A549 (cell line): ENCODE measurements around the gene CDYL. TPM values are rescaled to one million over a fixed set of nuclear protein-coding genes. Genes with fewer than 3 reads are reported as not detected.

Experiments
- ATAC-seq, 2 experiments: fragments of 200-7000 bp in 1 of 2; fragments of >200 bp in 1 of 2; cut with Nextera tagmentation in 1 of 2; cut with Tn5 transposase in 1 of 2; 3 replicates each; pipeline versions ENCODE4 v1.8.0 to v1.9.1; 2018 to 2020; ENCODE audit warnings: mild to moderate bottlenecking in 1 of 2, moderate library complexity in 1 of 2
- CTCF ChIA-PET: fragments of 300-600 bp; sonication (Branson Sonifier 250); formaldehyde crosslinking; extraction: SDS; loops from one replicate; lab custom pipeline; 2021; ENCODE audit warnings: antibody characterized with exemption, inconsistent platforms; lab: Yijun Ruan, JAX
- POLR2A ChIA-PET: fragments of 350-600 bp; formaldehyde crosslinking; extraction: SDS; loops from one replicate; lab custom pipeline; 2021; ENCODE audit warnings: antibody characterized with exemption, inconsistent platforms; lab: Yijun Ruan, JAX
- DNase-seq, 2 experiments: peaks; one replicate each; pipeline versions ENCODE4 v3.0.0 to v3.0.0-alpha.2; 2011 to 2016; ENCODE audit warnings: low read depth in 1 of 2, low spot score in 1 of 2
- FAIRE-seq: peaks from 2 replicates; lab custom pipeline; 2011; peaks lifted over from hg19 to GRCh38; lab: Jason Lieb, UNC
- H3K27ac ChIP-seq, 2 experiments: fragments of >200 bp; sonication (Bioruptor Twin); formaldehyde crosslinking; 3 replicates each; pipeline ENCODE4 v1.5.1; 2016 to 2017
- H3K4me1 ChIP-seq: fragments of >200 bp; sonication (Bioruptor Twin); formaldehyde crosslinking; 3 replicates; pipeline ENCODE4 v1.6.1; 2016
- H3K4me2 ChIP-seq: fragments of >200 bp; sonication (Bioruptor Twin); formaldehyde crosslinking; 3 replicates; pipeline ENCODE4 v1.6.1; 2016
- H3K4me3 ChIP-seq: fragments of >200 bp; sonication (Bioruptor Twin); formaldehyde crosslinking; 3 replicates; pipeline ENCODE4 v1.5.1; 2016
- H3K9me3 ChIP-seq: fragments of >200 bp; sonication (Bioruptor Twin); formaldehyde crosslinking; 3 replicates; pipeline ENCODE4 v1.6.1; 2016
- CBX8 ChIP-seq: fragments of 200-600 bp; sonication (generic); IDR thresholded peaks from 2 replicates; pipeline ENCODE4 v1.6.1; 2016
- CEBPB ChIP-seq, 2 experiments: fragments of >200 bp in 1 of 2; sonication (Bioruptor Twin) in 1 of 2; formaldehyde crosslinking in 1 of 2; IDR thresholded peaks; 2 replicates each; pipeline ENCODE4 v1.6.1; 2012 to 2016
- CHD2 ChIP-seq: fragments of 150-350 bp; IDR thresholded peaks from 2 replicates; pipeline ENCODE4 v1.6.1; 2014; ENCODE audit warnings: low read length; ENCODE audit not compliant: partially characterized antibody
- CHD4 ChIP-seq: fragments of 200-600 bp; sonication (generic); IDR thresholded peaks from 2 replicates; pipeline ENCODE4 v1.6.1; 2016; ENCODE audit warnings: antibody characterized with exemption, mild to moderate bottlenecking, borderline replicate concordance
- EP300 ChIP-seq, 2 experiments: fragments of >200 bp; sonication (Bioruptor Twin); formaldehyde crosslinking; IDR thresholded peaks; 2 replicates in 1 of 2; 3 replicates in 1 of 2; pipeline ENCODE4 v1.6.1; 2016 to 2017
- FOSB ChIP-seq: fragments of 250-450 bp; sonication (Bioruptor Pico); IDR thresholded peaks from 2 replicates; pipeline ENCODE4 v1.5.0; 2020; ENCODE audit warnings: mild to moderate bottlenecking, moderate library complexity
- FOSL2 ChIP-seq, 2 experiments: fragments of 450-650 bp in 1 of 2; fragments of >200 bp in 1 of 2; sonication (Bioruptor Twin) in 1 of 2; formaldehyde crosslinking; IDR thresholded peaks; 2 replicates each; pipeline versions ENCODE4 v1.5.0 to v1.6.1; 2016 to 2020; ENCODE audit warnings: mild to moderate bottlenecking in 1 of 2, moderate library complexity in 1 of 2
- GATA3 ChIP-seq: IDR thresholded peaks from 2 replicates; pipeline ENCODE4 v1.6.1; 2012; ENCODE audit warnings: borderline replicate concordance
- JUN ChIP-seq, 2 experiments: fragments of >200 bp; sonication (Bioruptor Twin); formaldehyde crosslinking; IDR thresholded peaks; 2 replicates in 1 of 2; 3 replicates in 1 of 2; pipeline ENCODE4 v1.6.1; 2016 to 2017
- JUNB ChIP-seq: fragments of >200 bp; sonication (Bioruptor Twin); formaldehyde crosslinking; IDR thresholded peaks from 2 replicates; pipeline ENCODE4 v1.6.1; 2016
- KDM1A ChIP-seq: fragments of 200-600 bp; sonication (generic); IDR thresholded peaks from 2 replicates; pipeline ENCODE4 v1.6.1; 2016; ENCODE audit warnings: low read depth, mild to moderate bottlenecking
- MAFK ChIP-seq: fragments of 450-650 bp; IDR thresholded peaks from 2 replicates; pipeline ENCODE4 v1.6.1; 2014; ENCODE audit not compliant: partially characterized antibody
- MYC ChIP-seq: IDR thresholded peaks from 2 replicates; pipeline ENCODE4 v1.6.1; 2012; ENCODE audit warnings: mild to moderate bottlenecking, inconsistent platforms, low read length, improper control_type of control experiment, borderline replicate concordance
- NPAS2 ChIP-seq: fragments of 250-450 bp; sonication (Bioruptor Pico); IDR thresholded peaks from 2 replicates; pipeline ENCODE4 v1.8.0; 2022; ENCODE audit warnings: mild to moderate bottlenecking, moderate library complexity, borderline replicate concordance
- POLR2A ChIP-seq: IDR thresholded peaks from 2 replicates; pipeline ENCODE4 v1.6.1; 2012; ENCODE audit warnings: mild to moderate bottlenecking, low read length
- POLR2AphosphoS2 ChIP-seq: conservative IDR thresholded peaks from 2 replicates; pipeline ENCODE4 v1.6.1; 2012; ENCODE audit warnings: low read length, improper control_type of control experiment, inconsistent platforms
- RAD21 ChIP-seq, 2 experiments: fragments of >200 bp in 1 of 2; sonication (Bioruptor Twin) in 1 of 2; formaldehyde crosslinking in 1 of 2; IDR thresholded peaks in 1 of 2; conservative IDR thresholded peaks in 1 of 2; 2 replicates in 1 of 2; 3 replicates in 1 of 2; pipeline ENCODE4 v1.6.1; 2012 to 2018; ENCODE audit warnings: inconsistent platforms in 1 of 2
- RARB ChIP-seq: fragments of 250-450 bp; sonication (Bioruptor Pico); IDR thresholded peaks from 2 replicates; pipeline ENCODE4 v1.8.0; 2021; ENCODE audit warnings: mild to moderate bottlenecking, moderate library complexity
- RFX5 ChIP-seq: fragments of 450-650 bp; IDR thresholded peaks from 2 replicates; pipeline ENCODE4 v1.7.1; 2014; ENCODE audit warnings: antibody characterized with exemption, mild to moderate bottlenecking, moderate library complexity
- SMC3 ChIP-seq: fragments of >200 bp; sonication (Bioruptor Twin); formaldehyde crosslinking; IDR thresholded peaks from 3 replicates; pipeline ENCODE4 v1.6.1; 2018; ENCODE audit warnings: inconsistent platforms
- SREBF2 ChIP-seq: fragments of 450-650 bp; IDR thresholded peaks from 2 replicates; pipeline ENCODE4 v1.6.1; 2014; ENCODE audit warnings: mild to moderate bottlenecking, moderate library complexity
- ZC3H11A ChIP-seq: fragments of 450-650 bp; IDR thresholded peaks from 2 replicates; pipeline ENCODE4 v1.6.1; 2014; ENCODE audit warnings: antibody characterized with exemption, mild to moderate bottlenecking
- ZNF302 ChIP-seq: fragments of 250-450 bp; sonication (Bioruptor Pico); IDR thresholded peaks from 2 replicates; pipeline ENCODE4 v1.9.0; 2021; ENCODE audit warnings: inconsistent platforms, mild to moderate bottlenecking, moderate library complexity
- ZSCAN20 ChIP-seq: fragments of 250-450 bp; sonication (Bioruptor Pico); IDR thresholded peaks from 2 replicates; pipeline ENCODE4 v1.8.0; 2022; ENCODE audit warnings: mild to moderate bottlenecking, moderate library complexity
- WGBS: methylation state at CpG from one replicate; pipeline ENCODE4 v1.1.6; 2017; ENCODE audit errors: missing lambda C conversion rate; 5-methylcytosine and 5-hydroxymethylcytosine counted together
- polyA plus RNA-seq, 4 experiments: library from polyadenylated mRNA; depleted of rRNA in 3 of 4; stranded (reverse); fragments of >200 nt; fragmentation: RNase III in 1 of 4; extraction: RNeasy Plus Mini Kit Qiagen cat#74134 plus additional on column Dnase treatment in 1 of 4; gene quantifications; 2 replicates in 3 of 4; 3 replicates in 1 of 4; pipeline ENCODE4 v1.2.3, GENCODE V29; 2011 to 2017
- TF ChIP-seq, protein P1 (sequence below): fragments of >200 bp; sonication (Bioruptor Twin); formaldehyde crosslinking; IDR thresholded peaks from 3 replicates; pipeline ENCODE4 v1.5.1; 2016
- TF ChIP-seq, protein P2 (sequence below): IDR thresholded peaks from 2 replicates; pipeline ENCODE4 v1.6.1; 2012
- TF ChIP-seq, protein P3 (sequence below): fragments of 250-450 bp; sonication (Bioruptor Pico); IDR thresholded peaks from 2 replicates; pipeline ENCODE4 v1.5.0; 2020; ENCODE audit warnings: low read depth, mild to moderate bottlenecking, moderate library complexity
- TF ChIP-seq, protein P4 (sequence below): fragments of >200 bp; sonication (Bioruptor Twin); formaldehyde crosslinking; IDR thresholded peaks from 2 replicates; pipeline ENCODE4 v1.6.1; 2016
- TF ChIP-seq, protein P5 (sequence below): IDR thresholded peaks from 2 replicates; pipeline ENCODE4 v1.6.1; 2012

The CDYL gene
- polyA plus RNA-seq, 2 of the 4 experiments (the other 2 are of a cell fraction), result 18.6 to 42.7 TPM

DNA sequence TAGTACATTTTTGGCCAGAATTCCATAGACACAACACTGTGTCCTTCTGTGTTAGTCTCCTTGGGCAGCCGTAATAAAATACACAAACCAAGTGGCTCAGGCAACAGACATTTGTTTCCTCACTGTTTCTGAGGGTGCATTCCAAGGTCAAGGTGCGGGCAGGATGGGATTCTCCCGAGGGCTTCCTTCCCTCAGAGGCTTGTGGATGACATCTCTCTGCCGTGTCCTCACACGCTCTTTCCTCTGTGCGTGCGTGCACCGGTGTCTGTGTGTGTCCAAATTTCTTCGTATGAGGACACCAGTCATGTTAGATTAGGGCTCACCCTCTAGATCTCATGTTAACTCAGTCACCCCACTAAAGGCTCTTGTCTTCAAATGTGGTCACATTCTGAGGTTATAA lies 30.6 kb downstream of the CDYL start:
- TF ChIP-seq POLR2A, result no peak
- TF ChIP-seq SREBF2, result no peak
- TF ChIP-seq, protein P1, sequence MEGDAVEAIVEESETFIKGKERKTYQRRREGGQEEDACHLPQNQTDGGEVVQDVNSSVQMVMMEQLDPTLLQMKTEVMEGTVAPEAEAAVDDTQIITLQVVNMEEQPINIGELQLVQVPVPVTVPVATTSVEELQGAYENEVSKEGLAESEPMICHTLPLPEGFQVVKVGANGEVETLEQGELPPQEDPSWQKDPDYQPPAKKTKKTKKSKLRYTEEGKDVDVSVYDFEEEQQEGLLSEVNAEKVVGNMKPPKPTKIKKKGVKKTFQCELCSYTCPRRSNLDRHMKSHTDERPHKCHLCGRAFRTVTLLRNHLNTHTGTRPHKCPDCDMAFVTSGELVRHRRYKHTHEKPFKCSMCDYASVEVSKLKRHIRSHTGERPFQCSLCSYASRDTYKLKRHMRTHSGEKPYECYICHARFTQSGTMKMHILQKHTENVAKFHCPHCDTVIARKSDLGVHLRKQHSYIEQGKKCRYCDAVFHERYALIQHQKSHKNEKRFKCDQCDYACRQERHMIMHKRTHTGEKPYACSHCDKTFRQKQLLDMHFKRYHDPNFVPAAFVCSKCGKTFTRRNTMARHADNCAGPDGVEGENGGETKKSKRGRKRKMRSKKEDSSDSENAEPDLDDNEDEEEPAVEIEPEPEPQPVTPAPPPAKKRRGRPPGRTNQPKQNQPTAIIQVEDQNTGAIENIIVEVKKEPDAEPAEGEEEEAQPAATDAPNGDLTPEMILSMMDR, result no peak
- no peak for TF ChIP-seq RARB (CRISPR knock-in tag)
- no peak for TF ChIP-seq MAFK
- TF ChIP-seq, protein P2, sequence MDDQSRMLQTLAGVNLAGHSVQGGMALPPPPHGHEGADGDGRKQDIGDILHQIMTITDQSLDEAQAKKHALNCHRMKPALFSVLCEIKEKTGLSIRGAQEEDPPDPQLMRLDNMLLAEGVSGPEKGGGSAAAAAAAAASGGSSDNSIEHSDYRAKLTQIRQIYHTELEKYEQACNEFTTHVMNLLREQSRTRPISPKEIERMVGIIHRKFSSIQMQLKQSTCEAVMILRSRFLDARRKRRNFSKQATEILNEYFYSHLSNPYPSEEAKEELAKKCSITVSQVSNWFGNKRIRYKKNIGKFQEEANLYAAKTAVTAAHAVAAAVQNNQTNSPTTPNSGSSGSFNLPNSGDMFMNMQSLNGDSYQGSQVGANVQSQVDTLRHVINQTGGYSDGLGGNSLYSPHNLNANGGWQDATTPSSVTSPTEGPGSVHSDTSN, result no peak
- TF ChIP-seq CHD2, result no peak
- TF ChIP-seq CEBPB (IDR thresholded peaks at IDR 0.05), result no peak
- no peak for TF ChIP-seq CBX8
- ATAC-seq (no peak), FAIRE-seq (no peak), DNase-seq (no peak)
- CTCF ChIA-PET, result interaction anchor here (0.7 to 3.0 kb wide), 5 partner anchors 17 to 518 kb away, joined by 3 to 9 read pairs (median 4); no protein-coding TSS in a partner anchor
- Histone ChIP-seq H3K4me1 (peaks cover 73% of the 10 kb centered on the region), H3K4me3 (no peak overlapping the region), H3K9me3 (no peaks in the 10 kb centered on the region), H3K27ac (peak overlapping the region in 1 of 2 experiments; percentile 81; a peak in 2 of 6 replicates), H3K4me2 (peak overlapping the region; percentile 30; the same call in 2 of the 3 replicates)
- POLR2A ChIA-PET, result no interaction called here
- 78% methylated on average over 9 of the region's 9 CpGs for WGBS

DNA sequence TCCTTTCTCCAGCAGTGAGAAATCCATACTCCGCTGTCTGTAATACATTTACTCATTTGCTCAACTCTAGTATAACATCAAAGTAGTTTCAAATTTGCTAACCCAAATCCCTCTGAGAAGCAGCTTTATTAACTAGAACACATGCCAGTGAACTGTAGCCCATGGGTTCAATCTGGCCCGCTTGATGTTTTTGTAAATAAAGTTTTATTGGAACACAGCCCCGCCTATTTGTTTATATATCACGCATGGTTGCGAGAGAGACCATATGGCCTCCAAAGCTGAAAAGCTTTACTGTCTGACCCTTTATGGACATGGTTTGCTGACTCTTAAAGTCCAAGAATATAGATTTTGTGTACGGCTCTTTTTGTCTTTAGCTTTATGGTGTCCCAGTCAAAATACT lies 32.2 kb downstream of the CDYL start:
- no peak for ATAC-seq
- Histone ChIP-seq H3K4me1 (peaks cover 70% of the 10 kb centered on the region), H3K4me3 (no peak overlapping the region), H3K4me2 (no peak overlapping the region), H3K27ac (no peak overlapping the region), H3K9me3 (no peaks in the 10 kb centered on the region)
- 95% methylated on average over 6 of the region's 6 CpGs for WGBS
- no peak for FAIRE-seq
- CTCF ChIA-PET, result interaction anchor here (0.9 kb wide), 1 partner anchor 22 kb away, joined by 3 read pairs; no protein-coding TSS in a partner anchor
- DNase-seq, result no peak
- no peak for TF ChIP-seq CHD2
- no peak for TF ChIP-seq POLR2AphosphoS2
- no peak for TF ChIP-seq JUNB
- POLR2A ChIA-PET, result no interaction called here

DNA sequence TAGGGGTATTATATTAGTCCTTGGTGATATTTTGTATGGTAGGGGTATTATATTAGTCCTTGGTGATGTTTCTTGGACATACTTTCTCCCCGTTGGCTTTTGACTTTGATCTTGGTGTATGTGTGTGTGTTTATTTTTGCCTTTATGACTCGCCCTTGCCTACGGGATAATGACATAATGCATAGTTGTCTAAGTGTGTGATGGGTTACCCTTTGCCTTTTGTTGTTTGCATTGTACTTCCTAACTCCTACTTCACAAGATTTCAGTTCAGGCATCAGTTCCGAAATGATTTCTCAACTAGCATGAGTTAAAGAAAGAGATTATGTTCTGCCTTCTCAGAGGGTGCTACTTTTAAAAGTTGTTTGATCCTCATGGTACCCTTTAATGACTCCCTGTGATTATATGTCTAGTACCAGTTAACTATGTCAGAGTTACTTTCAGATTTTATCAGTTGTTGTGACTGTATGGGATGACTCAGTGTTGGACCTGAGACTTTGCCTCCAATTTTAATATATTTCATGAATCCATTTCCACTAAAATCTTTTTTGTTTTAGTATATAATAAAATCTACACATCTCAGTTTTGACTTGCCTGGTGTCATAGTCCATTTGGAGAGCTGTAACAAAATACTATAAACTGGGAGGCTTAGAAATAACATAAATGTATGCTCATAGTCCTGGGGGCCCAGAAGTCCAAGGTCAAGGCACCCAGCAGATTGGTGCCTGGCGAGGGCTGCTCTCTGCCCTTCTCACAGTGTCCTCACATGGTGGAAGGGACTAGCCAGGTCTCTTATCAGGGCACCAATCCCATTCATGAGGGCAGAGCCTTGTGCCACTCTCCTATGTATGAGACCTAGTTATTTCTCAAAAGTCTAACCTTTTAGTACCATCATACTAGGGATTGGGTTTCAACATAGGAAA lies 34.1 kb downstream of the CDYL start:
- ATAC-seq (peak; percentile 54 to 68; a peak in 3 of 6 replicates), FAIRE-seq (no peak), DNase-seq (peak in 1 of 2 experiments; percentile 68)
- H3K9me3 ChIP-seq, result no peaks in the 10 kb centered on the region
- WGBS, result 15% methylated on average over 5 of the region's 5 CpGs
- H3K4me1 ChIP-seq, result peaks cover 54% of the 10 kb centered on the region
- CTCF ChIA-PET, result interaction anchor here (1.3 kb wide), 1 partner anchor 38 kb away, joined by 3 read pairs; no protein-coding TSS in a partner anchor
- peak overlapping the region; percentile 65 to 85 for H3K27ac ChIP-seq
- POLR2A ChIA-PET, result interaction anchor here (1.5 kb wide), 1 partner anchor 34 kb away, joined by 3 read pairs; the partner anchor contains the start of gene CDYL
- no peak overlapping the region for H3K4me3 ChIP-seq
- H3K4me2 ChIP-seq, result peak overlapping the region; percentile 60
- TF ChIP-seq GATA3 (peak; percentile 50; the same call in 1 of the 2 replicates), RAD21 (conservative IDR thresholded peaks at IDR 0.05 in 1 of 2, IDR thresholded peaks at IDR 0.05 in 1 of 2) (no peak; a peak in 1 of 5 replicates), ZSCAN20 (no peak), CEBPB (IDR thresholded peaks at IDR 0.05) (peak in 1 of 2 experiments; percentile 44; a peak in 2 of 4 replicates), NPAS2 (no peak), KDM1A (no peak), FOSB (CRISPR knock-in tag) (no peak), POLR2A (no peak), ZNF302 (CRISPR knock-in tag) (no peak), ZC3H11A (no peak), CBX8 (no peak), MYC (no peak), FOSL2 (IDR thresholded peaks at IDR 0.05) (no peak), FOSL2 (CRISPR knock-in tag; IDR thresholded peaks at IDR 0.05) (peak; percentile 47), EP300 (IDR thresholded peaks at IDR 0.05) (peak; percentile 29 to 38; a peak in 2 of 5 replicates), CHD4 (no peak), RFX5 (no peak), SMC3 (no peak), JUN (IDR thresholded peaks at IDR 0.05) (peak in 1 of 2 experiments; percentile 24; a peak in 1 of 5 replicates), POLR2AphosphoS2 (no peak)
- TF ChIP-seq, protein P3, sequence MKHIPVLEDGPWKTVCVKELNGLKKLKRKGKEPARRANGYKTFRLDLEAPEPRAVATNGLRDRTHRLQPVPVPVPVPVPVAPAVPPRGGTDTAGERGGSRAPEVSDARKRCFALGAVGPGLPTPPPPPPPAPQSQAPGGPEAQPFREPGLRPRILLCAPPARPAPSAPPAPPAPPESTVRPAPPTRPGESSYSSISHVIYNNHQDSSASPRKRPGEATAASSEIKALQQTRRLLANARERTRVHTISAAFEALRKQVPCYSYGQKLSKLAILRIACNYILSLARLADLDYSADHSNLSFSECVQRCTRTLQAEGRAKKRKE (CRISPR knock-in tag), result no peak
- TF ChIP-seq, protein P4, sequence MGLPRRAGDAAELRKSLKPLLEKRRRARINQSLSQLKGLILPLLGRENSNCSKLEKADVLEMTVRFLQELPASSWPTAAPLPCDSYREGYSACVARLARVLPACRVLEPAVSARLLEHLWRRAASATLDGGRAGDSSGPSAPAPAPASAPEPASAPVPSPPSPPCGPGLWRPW, result no peak
- TF ChIP-seq, protein P5, sequence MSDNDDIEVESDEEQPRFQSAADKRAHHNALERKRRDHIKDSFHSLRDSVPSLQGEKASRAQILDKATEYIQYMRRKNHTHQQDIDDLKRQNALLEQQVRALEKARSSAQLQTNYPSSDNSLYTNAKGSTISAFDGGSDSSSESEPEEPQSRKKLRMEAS, result 0 out of 2 replicates have a peak, but pooled peaks have one; percentile 21
